Fibroblast of lung (primary cell): ENCODE measurements around the gene NAXD. TPM values are rescaled to one million over a fixed set of nuclear protein-coding genes. Genes with fewer than 3 reads are reported as not detected.

Experiments
- DNase-seq, 2 donors: peaks; one replicate each; pipeline versions ENCODE4 v3.0.0 to v3.0.0-alpha.2; 2010; ENCODE audit warnings: low read depth in 2 of 2
- H2AFZ ChIP-seq: 2 replicates; pipeline ENCODE4 v1.5.1; 2012; ENCODE audit warnings: low read length, control low read depth, inconsistent platforms
- H3K27ac ChIP-seq: 2 replicates; pipeline ENCODE4 v1.5.1; 2011; ENCODE audit warnings: low read length, control low read depth; ENCODE audit not compliant: insufficient read depth
- H3K27me3 ChIP-seq: 2 replicates; pipeline ENCODE4 v1.5.1; 2011; ENCODE audit warnings: mild to moderate bottlenecking, low read length; ENCODE audit not compliant: control insufficient read depth, insufficient read depth
- H3K36me3 ChIP-seq: 2 replicates; pipeline ENCODE4 v1.5.1; 2011; ENCODE audit warnings: low read length; ENCODE audit not compliant: control insufficient read depth, insufficient read depth
- H3K4me1 ChIP-seq: 2 replicates; pipeline ENCODE4 v1.5.1; 2011; ENCODE audit warnings: low read length; ENCODE audit not compliant: control insufficient read depth, insufficient read depth; ENCODE audit errors: extremely low read depth
- H3K4me2 ChIP-seq: 2 replicates; pipeline ENCODE4 v1.5.1; 2011; ENCODE audit warnings: low read length, control low read depth; ENCODE audit not compliant: insufficient read depth; ENCODE audit errors: extremely low read depth
- H3K4me3 ChIP-seq, 4 experiments: fragments of 200-600 bp in 1 of 4; sonication (generic) in 1 of 4; replicated peaks in 1 of 4; 2 replicates each; pipeline ENCODE4 v1.5.1; 2011 to 2016; ENCODE audit warnings: low read length in 4 of 4, low read depth in 3 of 4, mild to moderate bottlenecking in 3 of 4, control low read depth in 2 of 4, inconsistent platforms in 1 of 4, mixed read lengths in 1 of 4; ENCODE audit not compliant: insufficient read depth in 1 of 4; ENCODE audit errors: control extremely low read depth in 1 of 4
- H3K79me2 ChIP-seq: 2 replicates; pipeline ENCODE4 v1.5.1; 2012; ENCODE audit warnings: mild to moderate bottlenecking, low read length, inconsistent platforms; ENCODE audit not compliant: control insufficient read depth, insufficient read depth
- H3K9ac ChIP-seq: 2 replicates; pipeline ENCODE4 v1.5.1; 2011; ENCODE audit warnings: mild to moderate bottlenecking, low read length, control low read depth; ENCODE audit not compliant: insufficient read depth
- H3K9me3 ChIP-seq: 2 replicates; pipeline ENCODE4 v1.5.1; 2012; ENCODE audit warnings: low read depth, low read length; ENCODE audit not compliant: control insufficient read depth, insufficient read depth
- H4K20me1 ChIP-seq: 2 replicates; pipeline ENCODE4 v1.5.1; 2011; ENCODE audit warnings: low read length; ENCODE audit not compliant: control insufficient read depth, insufficient read depth; ENCODE audit errors: extremely low read depth
- EZH2 ChIP-seq: IDR thresholded peaks from 2 replicates; pipeline ENCODE4 v1.5.1; 2012; ENCODE audit warnings: low read length, control low read depth, mild to moderate bottlenecking; ENCODE audit errors: missing control alignments
- polyA plus RNA-seq, 2 donors: library from polyadenylated mRNA; depleted of rRNA in 1 of 2; stranded (reverse) in 1 of 2; unstranded in 1 of 2; fragments of >200 nt; gene quantifications; 2 replicates each; pipeline ENCODE4 v1.2.1, GENCODE V29; 2011 to 2012; ENCODE audit warnings: missing spikeins in 1 of 2
- total RNA-seq: library from RNA; depleted of rRNA; stranded (reverse); fragments of >200 nt; gene quantifications from 2 replicates; pipeline ENCODE4 v1.2.1, GENCODE V29; 2014
- TF ChIP-seq, protein P1 (sequence below), 2 donors: IDR thresholded peaks in 1 of 2; conservative IDR thresholded peaks in 1 of 2; 1 replicate in 1 of 2; 2 replicates in 1 of 2; pipeline ENCODE4 v1.5.1; 2011 to 2012; ENCODE audit warnings: low read length in 2 of 2, control low read depth in 1 of 2, inconsistent platforms in 1 of 2, low read depth in 1 of 2, mild to moderate bottlenecking in 1 of 2

Gene NAXD
- total and polyA plus RNA-seq, 2 donors (not counting 1 experiment from before 2014, with no cell fraction given), result 22.4 to 34.0 TPM

- Histone ChIP-seq H3K9ac (no peak overlapping the region), H3K27me3 (no peaks in the 10 kb centered on the region)
Measured at GRCh38 chr13:110627761-110628476, 12.6 kb downstream of the NAXD start.

GRCh38 chr13:110628477-110628793 is 13.1 kb downstream of the NAXD start:
- Histone ChIP-seq H3K9me3 (no peaks in the 10 kb centered on the region), H3K36me3 (peaks cover 12% of the 10 kb centered on the region), H4K20me1 (peaks cover 2% of the 10 kb centered on the region), H3K4me3 (no peak overlapping the region), H2AFZ (no peak overlapping the region), H3K9ac (no peak overlapping the region), H3K27ac (no peak overlapping the region), H3K4me1 (no peaks in the 10 kb centered on the region), H3K4me2 (no peak overlapping the region), H3K79me2 (peaks cover 64% of the 10 kb centered on the region), H3K27me3 (no peaks in the 10 kb centered on the region)
- DNase-seq, result peak in 1 of 2 donors; percentile 70
- no peak for TF ChIP-seq EZH2
- TF ChIP-seq, protein P1, sequence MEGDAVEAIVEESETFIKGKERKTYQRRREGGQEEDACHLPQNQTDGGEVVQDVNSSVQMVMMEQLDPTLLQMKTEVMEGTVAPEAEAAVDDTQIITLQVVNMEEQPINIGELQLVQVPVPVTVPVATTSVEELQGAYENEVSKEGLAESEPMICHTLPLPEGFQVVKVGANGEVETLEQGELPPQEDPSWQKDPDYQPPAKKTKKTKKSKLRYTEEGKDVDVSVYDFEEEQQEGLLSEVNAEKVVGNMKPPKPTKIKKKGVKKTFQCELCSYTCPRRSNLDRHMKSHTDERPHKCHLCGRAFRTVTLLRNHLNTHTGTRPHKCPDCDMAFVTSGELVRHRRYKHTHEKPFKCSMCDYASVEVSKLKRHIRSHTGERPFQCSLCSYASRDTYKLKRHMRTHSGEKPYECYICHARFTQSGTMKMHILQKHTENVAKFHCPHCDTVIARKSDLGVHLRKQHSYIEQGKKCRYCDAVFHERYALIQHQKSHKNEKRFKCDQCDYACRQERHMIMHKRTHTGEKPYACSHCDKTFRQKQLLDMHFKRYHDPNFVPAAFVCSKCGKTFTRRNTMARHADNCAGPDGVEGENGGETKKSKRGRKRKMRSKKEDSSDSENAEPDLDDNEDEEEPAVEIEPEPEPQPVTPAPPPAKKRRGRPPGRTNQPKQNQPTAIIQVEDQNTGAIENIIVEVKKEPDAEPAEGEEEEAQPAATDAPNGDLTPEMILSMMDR (conservative IDR thresholded peaks at IDR 0.05 in 1 of 2, IDR thresholded peaks at IDR 0.05 in 1 of 2; ENCODE audit: low read depth in 1 of 2, low read length in 2 of 2), result no peak

More at GRCh38 chr13:110627761-110628476, 12.6 kb downstream of the NAXD start:
- no peak overlapping the region for H3K4me3 ChIP-seq
- H3K36me3 ChIP-seq, result peaks cover 12% of the 10 kb centered on the region
- TF ChIP-seq EZH2, result no peak
- TF ChIP-seq, protein P1 (conservative IDR thresholded peaks at IDR 0.05 in 1 of 2, IDR thresholded peaks at IDR 0.05 in 1 of 2; ENCODE audit: low read depth in 1 of 2, low read length in 2 of 2), result no peak
- H3K9me3 ChIP-seq, result no peaks in the 10 kb centered on the region
- DNase-seq, result no peak
- H3K4me1 ChIP-seq, result no peaks in the 10 kb centered on the region
- peaks cover 2% of the 10 kb centered on the region for H4K20me1 ChIP-seq
- no peak overlapping the region for H2AFZ ChIP-seq
- H3K79me2 ChIP-seq, result peaks cover 69% of the 10 kb centered on the region
- no peak overlapping the region for H3K27ac ChIP-seq
- H3K4me2 ChIP-seq, result no peak overlapping the region

- H3K9ac ChIP-seq, result no peak overlapping the region
- no peak overlapping the region for H3K4me2 ChIP-seq
- H3K4me3 ChIP-seq, result no peak overlapping the region
- peaks cover 2% of the 10 kb centered on the region for H4K20me1 ChIP-seq
- no peaks in the 10 kb centered on the region for H3K4me1 ChIP-seq
- no peak overlapping the region for H3K27ac ChIP-seq
- TF ChIP-seq, protein P1 (conservative IDR thresholded peaks at IDR 0.05 in 1 of 2, IDR thresholded peaks at IDR 0.05 in 1 of 2; ENCODE audit: low read depth in 1 of 2, low read length in 2 of 2), result no peak
- TF ChIP-seq EZH2, result no peak
- H2AFZ ChIP-seq, result no peak overlapping the region
- peaks cover 61% of the 10 kb centered on the region for H3K79me2 ChIP-seq
- H3K9me3 ChIP-seq, result no peaks in the 10 kb centered on the region
- H3K36me3 ChIP-seq, result peaks cover 11% of the 10 kb centered on the region
- H3K27me3 ChIP-seq, result no peaks in the 10 kb centered on the region
- peak in 1 of 2 donors; percentile 74 for DNase-seq
Measured at GRCh38 chr13:110628952-110629701, 13.8 kb downstream of the NAXD start.
